Neural crest cell (in vitro differentiated cells): ENCODE measurements around the gene MRPS12. TPM values are rescaled to one million over a fixed set of nuclear protein-coding genes. Genes with fewer than 3 reads are reported as not detected.

Experiments used
- DNase-seq: peaks from one replicate; pipeline ENCODE4 v3.0.0; 2021; ENCODE audit warnings: low read depth, mixed read lengths, low spot score
- H3K27ac Mint-ChIP-seq: one replicate; pipeline ENCODE4 v1.8.0; 2021; ENCODE audit warnings: mild to moderate bottlenecking, mixed read lengths; ENCODE audit not compliant: unreplicated experiment
- H3K27me3 Mint-ChIP-seq: 2 replicates; pipeline ENCODE4 v1.8.0; 2021; ENCODE audit warnings: low read depth, mild to moderate bottlenecking, mixed read lengths
- H3K36me3 Mint-ChIP-seq: 2 replicates; pipeline ENCODE4 v1.8.0; 2021; ENCODE audit warnings: low read depth, mild to moderate bottlenecking, mixed read lengths
- H3K4me1 Mint-ChIP-seq: 2 replicates; pipeline ENCODE4 v1.8.0; 2021; ENCODE audit warnings: mixed read lengths
- H3K4me3 Mint-ChIP-seq: one replicate; pipeline ENCODE4 v1.8.0; 2021; ENCODE audit warnings: mild to moderate bottlenecking, mixed read lengths
- H3K9me3 Mint-ChIP-seq: 2 replicates; pipeline ENCODE4 v1.8.0; 2021; ENCODE audit warnings: mixed read lengths
- total RNA-seq: library from RNA; stranded (reverse); gene quantifications from 2 replicates; pipeline ENCODE4 v1.2.1, GENCODE V29; 2021
- TF ChIP-seq, protein P1 (sequence below): fragments of 200-600 bp; sonication (generic); conservative IDR thresholded peaks from 2 replicates; pipeline ENCODE4 v1.5.0; 2021; ENCODE audit warnings: antibody characterized with exemption, mild to moderate bottlenecking

The MRPS12 gene
- total RNA-seq, 1 donor from 2014 or later: 34.4 TPM

DNA sequence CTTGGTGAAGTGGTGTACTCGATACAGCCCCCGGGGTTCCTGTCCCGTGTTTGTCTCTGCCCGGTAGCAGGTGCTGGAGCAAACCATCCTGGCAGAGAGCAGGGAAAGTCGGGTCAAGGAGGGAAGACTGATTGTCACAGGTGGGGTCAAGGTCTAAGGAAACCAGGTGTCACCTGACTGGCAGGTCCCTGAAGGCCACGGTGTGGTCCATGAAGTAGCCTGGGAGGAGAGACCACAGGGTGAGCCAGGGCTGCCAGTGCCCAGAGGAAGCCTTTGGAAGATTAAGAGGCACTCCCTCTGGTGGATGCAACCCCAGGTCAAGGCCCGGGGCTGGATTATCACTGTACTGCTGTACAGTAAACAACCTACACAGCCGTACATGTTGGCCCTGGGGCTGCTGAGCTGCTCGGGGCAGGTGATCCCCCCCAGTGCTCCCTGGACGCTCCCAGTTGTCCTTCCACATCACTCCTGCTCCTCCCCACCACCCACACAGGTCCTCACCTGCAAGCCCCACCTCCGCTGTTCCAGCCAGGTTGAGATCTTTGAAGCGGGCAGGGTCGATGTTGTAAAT lies 12.7 kb upstream of the MRPS12 start:
- Mint-ChIP-seq H3K27ac (peak overlapping the region; percentile 84), H3K27me3 (no peaks in the 10 kb centered on the region), H3K36me3 (peaks cover 10% of the 10 kb centered on the region), H3K4me1 (no peaks in the 10 kb centered on the region), H3K4me3 (no peak overlapping the region), H3K9me3 (no peaks in the 10 kb centered on the region)
- DNase-seq: no peak
- TF ChIP-seq, protein P1, sequence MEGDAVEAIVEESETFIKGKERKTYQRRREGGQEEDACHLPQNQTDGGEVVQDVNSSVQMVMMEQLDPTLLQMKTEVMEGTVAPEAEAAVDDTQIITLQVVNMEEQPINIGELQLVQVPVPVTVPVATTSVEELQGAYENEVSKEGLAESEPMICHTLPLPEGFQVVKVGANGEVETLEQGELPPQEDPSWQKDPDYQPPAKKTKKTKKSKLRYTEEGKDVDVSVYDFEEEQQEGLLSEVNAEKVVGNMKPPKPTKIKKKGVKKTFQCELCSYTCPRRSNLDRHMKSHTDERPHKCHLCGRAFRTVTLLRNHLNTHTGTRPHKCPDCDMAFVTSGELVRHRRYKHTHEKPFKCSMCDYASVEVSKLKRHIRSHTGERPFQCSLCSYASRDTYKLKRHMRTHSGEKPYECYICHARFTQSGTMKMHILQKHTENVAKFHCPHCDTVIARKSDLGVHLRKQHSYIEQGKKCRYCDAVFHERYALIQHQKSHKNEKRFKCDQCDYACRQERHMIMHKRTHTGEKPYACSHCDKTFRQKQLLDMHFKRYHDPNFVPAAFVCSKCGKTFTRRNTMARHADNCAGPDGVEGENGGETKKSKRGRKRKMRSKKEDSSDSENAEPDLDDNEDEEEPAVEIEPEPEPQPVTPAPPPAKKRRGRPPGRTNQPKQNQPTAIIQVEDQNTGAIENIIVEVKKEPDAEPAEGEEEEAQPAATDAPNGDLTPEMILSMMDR: peak; percentile 17

DNA sequence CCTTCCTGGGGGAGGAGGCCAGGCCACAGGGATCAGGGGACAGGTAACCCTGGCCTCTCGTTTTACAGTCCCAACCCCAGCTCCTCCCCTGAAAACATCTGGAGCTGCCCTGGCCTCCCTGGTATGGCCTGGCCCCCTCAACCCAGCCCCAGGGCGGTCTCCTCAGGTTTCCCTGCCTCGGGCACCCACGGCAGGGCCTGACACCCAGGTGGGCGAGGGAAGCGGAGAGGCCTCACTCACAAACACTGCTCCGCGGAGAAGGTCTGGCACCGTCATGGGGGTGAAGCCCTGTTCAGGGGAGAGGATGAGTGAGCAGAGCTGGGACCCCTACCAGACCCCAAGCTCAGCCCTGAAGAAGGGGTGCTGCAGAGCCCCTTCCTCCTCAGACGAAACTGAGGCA lies 12.2 kb upstream of the MRPS12 start:
- Mint-ChIP-seq H3K27me3 (no peaks in the 10 kb centered on the region), H3K4me1 (no peaks in the 10 kb centered on the region), H3K27ac (no peak overlapping the region), H3K36me3 (peaks cover 10% of the 10 kb centered on the region), H3K4me3 (no peak overlapping the region), H3K9me3 (no peaks in the 10 kb centered on the region)
- DNase-seq: no peak
- TF ChIP-seq, protein P1: no peak

DNA sequence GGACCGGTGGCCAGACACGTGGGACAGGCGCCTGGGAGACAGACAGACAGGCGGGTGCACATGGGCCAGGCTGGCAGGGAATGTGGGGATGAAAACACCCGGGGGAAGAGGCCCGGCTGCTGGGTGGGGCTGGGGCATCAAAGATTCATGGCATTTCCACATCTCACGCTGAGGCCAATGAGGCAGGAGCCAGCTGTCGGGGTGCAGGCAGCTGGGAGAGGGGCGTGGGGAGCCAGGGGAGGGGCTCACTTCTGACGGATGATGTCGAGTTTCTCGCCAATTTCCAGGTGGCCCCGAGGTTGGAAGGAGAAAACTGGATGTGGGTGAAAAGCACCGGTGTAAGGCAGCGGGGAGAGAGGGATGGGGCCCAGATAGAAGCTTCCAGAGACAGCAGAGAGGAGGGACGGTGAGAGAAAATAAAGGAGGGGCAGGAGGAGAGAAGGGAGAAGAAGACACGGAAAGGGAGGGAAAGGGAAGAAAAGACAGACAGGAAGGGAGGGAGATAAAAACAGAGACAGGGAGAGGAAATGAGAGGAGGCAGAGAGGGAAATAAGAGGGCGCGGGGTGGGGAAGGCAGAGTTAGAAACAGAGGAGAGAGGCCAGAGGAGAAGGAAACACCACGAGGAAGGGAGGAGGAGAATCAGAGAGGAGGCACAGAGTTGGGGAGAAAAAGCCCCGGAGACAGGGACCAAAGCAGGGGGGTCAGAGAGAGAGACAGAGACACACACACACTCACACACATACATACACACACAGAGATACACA lies 10.7 kb upstream of the MRPS12 start:
- Mint-ChIP-seq H3K9me3 (no peaks in the 10 kb centered on the region), H3K27ac (no peak overlapping the region), H3K36me3 (peaks cover 13% of the 10 kb centered on the region), H3K4me1 (no peaks in the 10 kb centered on the region), H3K4me3 (no peak overlapping the region), H3K27me3 (no peaks in the 10 kb centered on the region)
- TF ChIP-seq, protein P1: no peak
- DNase-seq: no peak

DNA sequence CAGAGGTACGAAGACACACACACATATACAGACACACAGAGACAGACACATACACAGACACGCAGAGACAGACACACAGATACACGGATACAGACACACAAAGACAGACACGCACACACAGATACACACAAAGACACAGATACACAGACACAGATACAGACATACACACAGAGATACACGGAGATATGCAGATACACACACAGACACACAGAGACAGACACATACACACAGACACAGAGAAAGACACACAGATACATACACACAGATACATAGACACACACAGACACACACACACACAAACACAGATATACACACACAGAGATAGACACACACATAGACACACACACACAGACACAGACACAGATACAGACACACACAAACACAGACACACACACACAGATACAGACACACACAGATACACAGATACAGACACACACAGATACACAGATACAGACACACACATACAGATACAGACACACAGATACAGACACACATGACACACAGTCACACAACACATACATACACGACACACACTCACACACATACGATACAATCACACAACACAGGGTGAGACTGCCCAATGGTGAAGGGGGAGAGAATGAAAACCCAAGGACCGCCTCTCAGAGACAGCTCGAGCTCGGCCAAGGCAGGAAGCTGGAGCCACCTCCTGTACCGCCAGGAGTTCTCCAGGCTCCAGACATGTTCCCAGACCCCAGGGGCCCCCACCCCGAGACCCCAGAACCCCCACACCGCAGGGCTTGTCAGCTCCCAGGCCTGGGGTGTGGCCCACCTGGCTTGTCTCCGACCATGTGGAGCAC lies 9.9 kb upstream of the MRPS12 start:
- Mint-ChIP-seq H3K27ac (no peak overlapping the region), H3K4me1 (no peaks in the 10 kb centered on the region), H3K9me3 (no peaks in the 10 kb centered on the region), H3K4me3 (no peak overlapping the region), H3K27me3 (no peaks in the 10 kb centered on the region), H3K36me3 (peaks cover 13% of the 10 kb centered on the region)
- TF ChIP-seq, protein P1: no peak
- DNase-seq: no peak

DNA sequence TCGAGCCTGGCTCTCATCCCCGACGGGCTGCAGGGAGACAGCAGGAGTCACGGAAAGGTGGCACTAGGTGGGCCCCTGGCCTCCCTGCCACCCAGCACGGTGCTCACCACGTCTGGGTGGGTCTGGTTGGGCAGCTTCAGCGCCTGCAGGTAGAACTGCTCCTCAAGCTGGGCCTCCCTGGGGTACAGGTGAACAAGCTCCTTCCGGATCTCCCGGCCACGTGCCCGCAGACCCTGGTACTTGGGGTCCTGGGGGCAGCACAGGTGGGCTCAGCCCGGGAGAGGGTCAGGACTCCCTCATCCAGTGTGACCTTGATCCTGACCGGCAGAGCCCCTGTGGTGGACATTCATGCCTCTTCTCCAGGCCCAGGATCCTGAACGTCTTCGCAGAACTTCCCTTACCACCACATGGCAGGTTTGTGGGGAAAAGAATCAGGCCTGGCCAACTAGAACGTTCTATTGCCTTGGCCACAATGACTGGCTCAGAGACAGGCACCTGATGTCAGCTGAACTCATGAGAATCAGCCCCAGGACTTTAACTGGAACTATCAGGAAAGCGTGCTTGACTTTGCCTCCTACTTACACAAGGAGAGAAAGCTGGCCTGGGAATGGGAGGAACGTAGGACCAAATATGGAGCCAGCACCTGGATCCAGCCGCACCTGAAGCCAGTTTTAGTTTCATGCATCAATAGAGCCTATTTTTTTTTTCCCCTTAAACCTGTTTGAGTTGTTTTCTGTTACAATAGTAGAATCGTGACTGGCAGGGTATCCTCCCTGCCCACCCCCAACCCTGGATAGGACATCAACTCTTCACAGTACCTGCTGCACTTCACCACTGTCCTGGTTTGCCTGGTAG lies 9.1 kb upstream of the MRPS12 start:
- no peak overlapping the region for H3K4me3 Mint-ChIP-seq
- H3K27me3 Mint-ChIP-seq: no peaks in the 10 kb centered on the region
- H3K9me3 Mint-ChIP-seq: no peaks in the 10 kb centered on the region
- DNase-seq: no peak
- no peak overlapping the region for H3K27ac Mint-ChIP-seq
- no peaks in the 10 kb centered on the region for H3K4me1 Mint-ChIP-seq
- H3K36me3 Mint-ChIP-seq: peaks cover 13% of the 10 kb centered on the region
- TF ChIP-seq, protein P1: no peak
